ENCODE measurements around the gene RAG1.

RAG1 gene

DNA sequence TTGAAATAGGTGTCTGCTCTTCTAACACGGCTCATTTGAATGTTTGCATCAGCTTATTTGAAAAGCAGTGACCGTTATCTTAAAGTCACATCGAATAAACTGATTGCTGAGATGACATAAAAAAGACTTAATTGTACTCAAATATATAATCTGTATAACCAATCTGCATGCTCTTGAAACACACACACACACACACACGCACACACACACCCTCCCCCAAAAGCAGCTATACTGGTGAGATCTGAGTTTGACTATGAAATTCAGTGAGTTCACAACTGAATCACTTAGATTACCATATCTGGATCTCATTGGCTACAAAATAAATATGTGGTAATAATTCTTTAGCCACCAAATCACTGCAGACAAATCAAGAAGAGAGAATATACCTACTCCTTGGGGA lies 22.7 kb downstream of the RAG1 start:
- DNase-seq (ENCODE audit: low read depth) = no peak

DNA sequence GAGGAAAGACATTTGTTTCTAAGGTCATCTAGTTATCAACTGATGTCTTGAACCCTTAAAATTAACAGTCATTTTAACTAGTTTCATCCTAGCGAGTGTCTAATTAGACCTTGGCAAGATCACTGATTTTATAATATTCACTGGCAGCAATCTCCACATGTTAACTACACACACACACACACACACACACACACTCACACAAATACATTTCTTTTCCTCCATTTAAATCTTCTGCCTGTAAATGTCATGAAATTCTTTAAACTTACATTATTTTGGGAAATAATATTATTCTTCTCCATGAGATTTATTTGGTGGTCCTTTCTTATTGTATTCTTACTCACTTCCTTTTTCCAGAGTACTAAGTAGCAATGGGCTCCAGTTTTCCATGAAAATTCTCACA lies 23.6 kb downstream of the RAG1 start:
- no peak for DNase-seq (ENCODE audit: low read depth)

DNA sequence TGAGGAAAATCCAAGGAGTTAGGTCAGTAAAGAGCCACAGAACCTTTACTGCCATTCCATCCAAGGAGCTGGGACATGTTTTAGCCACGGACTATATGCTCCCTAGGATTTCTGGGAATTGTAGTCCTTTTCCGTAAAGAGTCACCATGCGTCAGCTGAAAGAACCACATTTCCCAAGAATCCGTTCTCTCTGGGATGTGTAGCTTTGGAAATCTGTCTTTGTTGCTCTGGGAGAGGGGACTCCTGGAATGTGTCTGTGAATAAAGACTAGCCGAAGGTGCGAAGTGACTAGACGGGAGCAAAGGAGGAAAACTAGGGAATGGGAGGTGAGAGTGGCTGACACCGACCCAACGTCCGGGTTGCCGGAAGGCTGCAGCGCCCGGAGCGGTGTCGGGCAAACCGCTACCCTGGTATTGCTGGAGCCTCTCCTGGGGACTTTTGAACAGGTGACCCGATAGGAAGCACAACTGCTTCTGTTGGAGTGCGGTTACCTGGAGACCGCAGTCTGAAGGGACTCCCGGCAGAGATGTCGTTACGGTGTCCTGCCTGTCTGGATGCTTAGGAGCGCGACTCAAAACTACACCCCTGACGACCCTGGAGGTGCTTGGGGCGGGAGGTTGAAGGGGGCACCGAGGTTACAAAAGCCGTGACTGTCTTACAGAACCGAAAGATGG lies 26.6 kb downstream of the RAG1 start, which contains the start of gene IFTAP:
Gene IFTAP, plus strand, starts transcription at position 187 of the 674 bp plus-strand sequence. CDS start 15,602 bp downstream, outside the sequence.
- peak; percentile 1 for DNase-seq (ENCODE audit: low read depth)

DNA sequence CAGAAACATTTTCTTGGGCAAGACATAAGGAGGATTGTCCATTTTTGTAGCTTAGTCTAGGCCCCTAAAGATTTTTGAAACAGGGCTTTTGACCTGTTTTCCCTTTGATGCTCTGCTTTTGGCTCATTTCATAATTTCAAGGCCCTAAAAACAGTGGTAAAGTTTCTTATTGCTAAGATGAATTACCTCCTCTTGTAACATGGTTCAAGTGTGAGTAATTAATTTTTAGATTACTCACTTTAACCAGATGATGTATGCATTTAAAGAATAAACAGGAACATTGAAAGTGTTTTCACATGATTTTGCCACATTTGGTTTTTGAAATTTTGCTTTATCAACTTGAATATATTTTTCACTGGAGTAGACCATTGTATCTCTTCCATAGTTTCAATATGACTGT lies 29.1 kb downstream of the RAG1 start:
- DNase-seq (ENCODE audit: low read depth) = no peak

DNA sequence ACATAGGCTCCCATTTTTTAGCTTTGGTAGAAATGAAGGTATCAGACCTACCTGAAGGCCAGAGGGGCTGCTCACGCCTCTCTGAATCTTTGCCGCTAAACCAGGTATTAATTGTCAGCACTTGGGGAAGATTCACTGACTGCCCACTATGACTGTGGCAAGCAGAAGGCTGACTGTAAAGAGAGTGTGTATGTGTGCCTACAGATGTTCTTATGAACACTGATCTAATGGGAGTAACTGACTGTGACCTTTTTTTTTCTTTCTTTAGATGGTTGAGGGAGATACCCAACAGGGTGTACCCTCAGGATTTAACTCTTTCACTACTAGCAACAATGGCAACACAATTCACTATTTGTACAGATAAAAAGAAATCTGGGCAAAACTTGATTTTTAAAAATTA lies 30.2 kb downstream of the RAG1 start, which contains the start of gene RAG2:
Gene RAG2, minus strand, starts transcription at position 186 of the 400 bp plus-strand sequence. CDS start 4,068 bp downstream, outside the sequence.
- no peak for DNase-seq (ENCODE audit: low read depth)

DNA sequence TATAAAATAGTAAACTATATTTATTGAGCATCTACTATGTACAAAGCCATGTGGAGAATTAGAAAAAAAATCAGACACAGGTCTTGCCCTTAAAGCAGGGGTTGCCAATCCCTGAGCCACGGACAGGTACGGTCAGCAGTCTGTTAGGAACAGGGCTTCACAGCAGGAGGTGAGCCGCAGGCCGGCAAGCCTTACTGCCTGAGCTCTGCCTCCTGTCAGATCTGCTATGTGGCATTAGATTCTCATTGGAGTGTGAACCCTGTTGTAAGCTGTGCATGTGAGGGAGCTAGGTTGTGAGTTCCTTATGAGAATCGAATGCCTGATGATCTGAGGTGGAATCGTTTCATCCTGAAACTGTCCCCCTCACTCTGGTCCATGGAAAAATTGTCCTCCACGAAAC lies 32.4 kb downstream of the RAG1 start:
- DNase-seq (ENCODE audit: low read depth) = no peak

DNA sequence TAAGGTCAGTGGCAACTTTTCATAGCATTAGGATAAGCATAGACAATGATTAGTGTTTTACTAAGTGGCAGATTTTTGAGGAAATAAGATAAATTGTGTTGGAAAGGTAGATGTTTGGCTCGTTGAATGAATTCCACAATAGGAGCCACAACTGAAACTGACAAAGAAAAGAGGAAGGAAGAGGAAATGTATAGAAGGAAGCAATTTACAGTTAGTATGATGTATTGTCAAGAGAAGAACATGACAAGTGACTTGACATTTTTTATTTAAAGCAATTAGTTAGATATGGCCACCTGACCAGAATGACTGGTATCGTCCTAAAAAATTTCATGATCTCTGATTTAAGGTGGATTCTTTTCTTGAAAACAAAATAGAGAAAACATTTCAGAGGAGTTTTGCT lies 33.3 kb downstream of the RAG1 start:
- DNase-seq (ENCODE audit: low read depth) = no peak

DNA sequence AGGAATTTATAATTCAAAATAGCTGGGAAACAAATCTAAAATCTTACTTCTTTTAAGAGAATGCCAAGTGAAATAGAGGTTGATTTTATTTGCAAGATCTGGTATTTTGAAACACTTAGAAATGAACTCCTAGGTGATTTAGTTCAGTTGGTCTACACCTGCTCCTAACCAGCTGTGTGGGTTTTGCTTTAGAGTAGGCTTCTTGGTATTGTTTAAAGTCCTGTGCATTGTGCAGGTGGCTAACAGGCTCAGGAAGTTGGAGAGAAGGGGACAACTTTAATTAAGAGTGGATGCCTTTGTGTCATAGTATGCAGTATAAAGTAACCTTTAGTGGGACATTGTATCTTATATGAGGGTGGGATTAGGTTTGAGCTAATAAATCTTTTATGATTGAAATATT lies 34.3 kb downstream of the RAG1 start:
- DNase-seq (ENCODE audit: low read depth) = no peak

DNA sequence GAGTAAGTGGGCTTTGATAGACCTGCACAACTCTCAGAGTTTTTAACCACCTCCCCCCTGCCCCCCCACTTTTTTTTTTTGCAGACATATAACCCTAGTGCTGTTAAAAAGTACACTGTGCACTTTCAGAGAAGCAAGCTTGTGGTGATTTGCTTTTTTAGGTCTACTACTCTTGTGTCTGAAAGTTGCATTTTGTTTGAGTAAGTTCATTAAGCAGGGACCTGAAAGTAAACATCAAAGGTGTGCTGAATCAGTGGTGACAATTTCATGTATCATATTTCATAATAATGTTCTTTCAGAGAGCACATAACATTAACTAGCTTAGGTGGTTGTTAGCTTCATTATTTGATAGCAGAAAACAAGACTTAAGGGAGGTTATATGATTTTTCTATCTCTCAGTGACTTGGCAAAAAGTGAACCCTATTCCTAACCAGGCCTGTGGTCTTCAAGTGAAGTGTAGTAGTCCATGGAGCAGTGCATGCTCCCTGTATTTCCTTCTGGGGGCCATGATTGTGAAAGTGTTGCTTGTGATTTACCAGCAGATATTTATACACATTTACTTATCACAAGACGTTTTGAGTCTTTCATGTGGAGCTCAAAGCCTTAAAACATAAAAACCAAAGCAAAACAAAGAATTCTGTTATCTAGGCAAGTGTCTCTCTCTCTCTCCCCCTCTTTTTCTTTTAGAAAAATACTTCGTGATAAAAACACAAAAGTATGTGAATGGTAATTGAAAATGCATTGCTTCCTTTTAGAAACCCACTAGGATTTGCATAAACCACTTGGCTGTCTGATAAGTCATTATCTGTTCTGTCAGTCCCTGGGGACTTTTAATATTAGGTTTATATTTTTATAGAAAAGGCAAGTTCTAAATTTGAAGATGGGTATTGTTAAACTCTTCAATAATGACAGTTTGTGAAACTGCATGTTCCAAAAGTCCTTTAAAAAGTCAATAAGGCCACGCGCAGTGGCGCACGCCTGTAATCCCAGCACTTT lies 37.7 kb downstream of the RAG1 start:
- no peak for DNase-seq (ENCODE audit: low read depth)

DNA sequence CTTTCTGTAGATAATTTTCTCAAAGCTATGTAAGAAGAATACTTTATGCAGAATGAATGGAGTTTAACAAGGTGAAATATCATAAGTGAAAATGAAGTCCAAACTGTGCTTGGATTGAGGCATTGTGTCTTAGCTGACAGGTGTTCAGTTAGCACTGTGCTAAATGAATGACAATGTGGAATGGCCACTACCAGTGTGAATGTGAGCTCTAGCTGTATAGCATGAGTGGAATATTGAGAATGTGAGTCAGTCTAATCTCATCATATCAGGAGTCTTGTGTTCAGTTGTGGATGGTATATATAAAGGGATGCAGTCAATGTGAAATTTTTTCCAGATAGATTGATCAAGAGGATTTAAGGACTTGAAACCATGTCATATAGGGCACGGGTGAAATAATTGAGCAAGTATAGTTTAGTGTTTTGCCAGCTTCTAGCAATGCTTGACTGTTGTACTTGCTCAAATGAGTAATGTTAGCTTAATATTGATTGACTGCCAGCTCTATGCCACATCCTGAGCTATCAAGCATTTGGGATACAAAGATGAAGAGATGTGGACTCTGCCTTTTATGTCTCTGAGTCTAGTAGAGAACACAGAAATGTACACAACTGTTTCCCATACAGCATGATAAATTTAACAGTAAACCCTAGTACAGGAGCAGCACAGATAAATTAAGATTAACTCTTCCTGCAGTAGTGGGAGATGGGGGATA lies 40.8 kb downstream of the RAG1 start:
- DNase-seq (ENCODE audit: low read depth) = no peak

DNA sequence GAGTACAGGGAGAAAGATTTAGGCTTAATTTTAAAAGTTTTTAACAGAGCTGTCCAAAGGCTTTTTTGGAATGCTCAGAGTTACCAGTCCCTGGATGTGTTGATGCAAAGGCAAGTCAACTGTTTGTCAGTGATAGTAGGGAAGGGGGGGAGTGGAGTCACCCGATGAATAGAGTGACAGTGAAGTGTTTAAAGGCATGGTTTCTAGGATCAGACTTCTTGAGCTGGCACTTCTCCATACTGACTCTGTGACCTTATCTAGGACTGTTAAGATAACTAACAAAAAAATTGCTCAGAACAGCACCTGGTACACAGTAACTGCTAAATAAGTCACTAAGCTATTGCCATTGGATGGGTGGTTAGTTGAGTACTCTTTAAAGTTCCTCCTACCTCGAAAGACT lies 41.6 kb downstream of the RAG1 start:
- DNase-seq (ENCODE audit: low read depth) = no peak

DNA sequence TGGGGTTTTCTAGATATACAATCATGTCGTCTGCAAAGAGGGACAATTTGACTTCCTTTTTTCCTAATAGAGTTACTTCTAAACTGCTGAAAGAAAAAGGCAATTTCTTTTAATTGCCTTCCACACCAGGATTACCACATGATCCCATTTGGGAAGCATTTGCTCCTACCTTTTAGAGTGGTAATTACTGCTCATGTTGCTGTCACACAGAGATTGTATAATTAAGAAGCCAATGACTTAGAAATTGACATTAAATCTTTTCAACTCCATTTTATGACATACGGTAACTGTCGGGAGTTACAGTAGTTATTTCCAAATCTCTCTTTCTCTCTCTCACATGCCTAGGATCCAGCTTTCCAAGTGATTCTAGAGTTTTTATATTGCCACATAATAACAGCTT lies 48.0 kb downstream of the RAG1 start:
- DNase-seq (ENCODE audit: low read depth) = no peak

DNA sequence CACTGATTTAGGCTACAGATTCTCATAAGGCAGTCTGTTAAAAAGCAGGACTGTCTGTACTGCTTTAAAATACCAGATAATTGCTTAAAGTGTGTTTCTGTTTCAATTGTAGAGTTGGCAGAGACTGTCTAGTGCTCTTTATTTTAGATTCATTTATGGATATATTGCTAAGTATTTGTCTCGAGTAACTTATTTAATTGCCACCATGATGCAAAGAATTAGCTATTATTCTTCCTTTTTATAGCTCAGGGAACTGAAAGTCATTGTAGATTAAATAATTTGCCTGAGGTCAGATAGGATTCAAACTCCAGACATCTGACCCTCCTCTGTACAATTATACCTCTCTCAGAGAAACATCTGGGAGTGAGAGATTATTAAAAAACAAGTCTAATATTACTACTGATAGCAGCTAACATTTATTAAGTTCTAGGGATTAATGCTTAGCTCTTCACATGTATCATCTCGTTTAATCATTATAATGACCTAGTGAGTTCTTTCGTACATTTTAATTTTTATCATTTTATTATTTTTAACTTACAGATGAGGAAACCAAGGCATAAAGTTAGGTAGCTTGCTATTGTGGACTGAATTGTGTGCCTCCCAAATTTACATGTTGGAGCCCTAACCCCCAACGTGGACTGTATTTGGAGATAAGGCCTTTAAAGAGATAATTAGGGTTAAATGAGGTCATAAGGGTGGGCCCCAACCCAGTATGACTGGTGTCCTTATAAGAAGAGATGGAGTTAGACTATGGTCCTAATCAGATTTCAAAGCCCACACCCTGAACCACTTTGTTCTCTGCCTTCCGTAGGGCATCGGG lies 49.9 kb downstream of the RAG1 start:
- no peak for DNase-seq (ENCODE audit: low read depth)

DNA sequence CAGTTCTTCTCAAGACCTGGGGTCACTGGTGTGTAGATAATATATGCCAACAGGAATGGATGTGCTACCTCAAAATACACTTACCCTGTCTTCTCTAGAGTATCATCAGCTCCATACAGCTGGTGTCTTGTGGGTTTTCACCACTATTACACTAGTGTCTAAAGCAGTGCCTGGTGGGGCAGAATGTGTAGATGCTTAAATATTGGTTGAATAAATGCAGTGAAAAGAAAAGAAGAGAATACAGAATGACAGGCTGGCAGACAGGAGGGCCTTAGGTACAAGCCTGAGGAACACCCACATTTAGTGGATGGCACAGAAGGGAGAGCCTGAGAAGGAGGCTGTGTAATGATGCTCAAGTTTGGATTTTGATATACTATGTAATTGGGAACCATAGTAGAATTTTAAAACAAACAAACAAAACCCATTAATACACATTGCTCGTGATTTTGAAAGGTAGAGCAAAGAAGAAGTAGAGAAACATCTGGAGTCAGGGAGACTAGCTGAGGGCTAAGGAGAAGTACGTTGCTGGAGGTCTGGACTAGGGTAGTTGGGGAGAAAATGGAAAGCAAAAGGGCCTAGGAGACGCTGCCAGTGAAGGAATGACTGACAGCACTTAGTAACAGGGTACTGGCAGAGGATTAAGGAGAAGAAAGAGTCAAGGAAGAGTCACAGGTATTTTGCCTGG lies 50.7 kb downstream of the RAG1 start:
- DNase-seq (ENCODE audit: low read depth) = no peak

DNA sequence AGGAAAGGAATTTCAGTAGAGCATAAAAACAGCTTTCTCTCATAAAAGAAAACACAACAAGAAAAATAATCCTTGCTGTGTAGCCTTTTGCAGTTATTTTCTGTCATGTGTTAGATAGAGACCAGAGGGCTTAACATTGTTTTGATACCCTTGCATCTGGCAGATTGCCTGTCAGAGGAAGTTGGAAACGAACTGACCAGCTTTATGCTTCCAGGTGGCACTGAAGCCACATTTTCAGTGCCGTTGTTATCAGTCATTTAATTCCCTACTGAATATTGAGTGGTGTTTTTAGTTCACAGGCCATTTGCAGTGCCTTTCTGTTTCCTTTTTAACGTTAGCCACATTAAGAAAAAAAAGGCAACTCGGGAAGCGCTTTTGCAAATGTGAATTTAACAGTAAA lies 51.7 kb downstream of the RAG1 start:
- DNase-seq (ENCODE audit: low read depth) = no peak

DNA sequence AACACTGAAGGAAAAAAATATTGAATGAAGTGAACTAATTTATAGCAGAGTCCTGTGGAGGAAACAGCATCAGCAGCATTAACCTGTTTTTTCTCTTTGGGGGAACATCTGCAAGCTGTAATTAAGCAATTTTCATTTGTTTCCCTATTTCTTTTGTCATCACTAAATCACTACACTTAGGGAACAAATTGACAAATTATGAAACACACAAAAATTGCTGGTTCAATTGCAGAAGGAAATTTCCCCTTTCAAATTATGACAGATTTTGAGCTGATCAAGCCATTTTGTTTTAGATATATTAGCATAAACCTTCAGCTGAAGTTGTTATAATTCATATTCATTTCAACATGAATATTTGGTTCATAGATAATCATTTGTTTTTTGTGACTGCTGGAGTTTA lies 52.4 kb downstream of the RAG1 start:
- no peak for DNase-seq (ENCODE audit: low read depth)

DNA sequence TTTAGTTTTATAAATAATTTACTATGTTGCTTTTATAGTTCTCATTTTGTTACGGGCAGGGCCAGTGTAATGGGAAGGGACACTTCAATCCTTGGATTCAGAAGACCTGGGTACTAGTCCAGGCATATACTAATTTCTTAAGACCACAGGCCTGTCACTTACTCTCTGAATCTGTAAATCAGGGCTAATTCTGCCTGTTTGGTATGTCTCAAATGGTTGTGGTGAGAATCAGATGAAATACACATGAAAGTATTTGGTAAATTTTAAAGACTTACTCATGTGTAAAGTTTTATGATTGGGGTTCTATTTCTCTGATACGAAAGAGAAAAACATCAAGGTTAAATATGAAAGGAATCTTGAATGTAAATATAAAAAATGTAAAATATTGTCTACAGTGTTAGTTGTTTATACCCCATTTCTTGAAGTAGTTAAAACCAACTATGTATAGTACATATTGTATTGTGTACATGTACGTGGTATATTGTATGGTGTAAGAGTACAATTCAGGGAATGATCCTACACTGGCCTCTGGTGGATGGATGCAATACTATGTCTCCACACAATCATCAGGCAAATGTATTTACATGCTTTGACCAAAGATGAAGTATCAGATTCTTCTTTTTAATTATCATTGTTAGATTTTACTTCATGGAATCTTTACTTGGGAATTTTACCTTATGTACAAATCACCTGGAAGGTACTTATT lies 54.8 kb downstream of the RAG1 start:
- no peak for DNase-seq (ENCODE audit: low read depth)

DNA sequence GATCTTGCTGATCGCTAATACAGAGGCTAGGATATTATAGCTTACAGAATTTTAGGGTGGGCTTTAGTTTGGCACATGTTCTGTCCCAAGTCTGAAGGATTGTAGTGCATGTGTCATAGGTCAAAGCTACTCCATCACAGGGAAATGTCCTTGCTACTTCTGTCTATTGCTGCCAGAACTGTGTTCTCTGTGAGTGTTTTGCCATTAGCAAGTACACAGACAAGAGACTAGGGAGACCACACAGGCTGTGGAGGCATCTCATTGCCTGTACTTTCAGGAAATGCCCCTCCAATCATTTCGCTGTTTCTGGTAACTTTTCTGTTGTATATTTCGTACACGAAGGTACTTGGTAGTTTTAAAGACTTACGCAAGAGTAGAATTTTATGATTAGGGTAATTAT lies 55.7 kb downstream of the RAG1 start:
- no peak for DNase-seq (ENCODE audit: low read depth)

DNA sequence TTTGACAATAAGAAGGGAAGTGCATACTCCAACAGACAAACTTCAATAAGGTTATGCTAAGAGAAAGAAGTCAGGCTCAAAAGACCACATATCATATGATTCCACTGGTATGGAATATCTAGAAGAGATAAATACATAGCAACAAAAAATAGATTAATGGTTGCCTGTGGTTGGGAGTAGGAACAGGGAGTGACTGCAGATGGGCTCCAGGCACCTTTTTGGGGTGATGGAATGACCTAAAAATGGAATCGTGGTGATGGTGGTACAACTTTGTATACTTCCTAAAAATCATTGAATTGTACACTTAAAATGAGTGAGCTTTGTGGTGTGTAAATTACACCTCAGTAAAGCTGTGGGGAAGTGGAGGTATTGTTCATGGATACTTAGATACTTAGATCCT lies 59.2 kb downstream of the RAG1 start:
- DNase-seq (ENCODE audit: low read depth) = no peak

DNA sequence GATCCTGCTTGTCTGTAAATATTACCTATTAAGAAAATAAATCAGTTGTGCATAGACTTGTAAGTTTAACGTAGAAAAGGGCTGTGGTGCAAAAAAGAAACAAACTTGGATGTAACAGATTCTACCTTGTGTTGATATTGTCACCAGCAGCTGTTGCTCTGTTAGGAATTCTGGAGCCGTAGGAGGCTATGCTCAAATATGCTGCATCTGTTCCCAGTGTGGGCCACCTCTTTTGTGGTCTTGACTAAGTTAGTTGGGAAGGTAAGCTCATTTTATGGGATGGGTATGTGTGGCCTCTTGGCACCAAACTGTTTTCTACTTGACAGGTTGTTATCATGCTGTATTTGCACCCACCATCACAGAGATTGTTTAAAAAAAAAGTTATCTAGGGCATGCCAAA lies 59.7 kb downstream of the RAG1 start:
- no peak for DNase-seq (ENCODE audit: low read depth)

Measured in stimulated activated CD8-positive, alpha-beta memory T cell treated with anti-CD3 and anti-CD28 coated beads, Interleukin-4, amount 100 ng/mL, for 24 hours (primary cell).